OCI-LY7 (cell line): ENCODE results near the gene SMARCA2.

Experiments
- EZH2phosphoT487 ChIP-seq: fragments of 200-600 bp; sonication (generic); IDR thresholded peaks from 2 replicates; pipeline ENCODE4 v1.6.1; 2018; ENCODE audit warnings: low read depth, borderline replicate concordance, mild to moderate bottlenecking, mixed run types, antibody characterized with exemption, low read length, moderate library complexity, mixed read lengths
- TF ChIP-seq, protein P1 (sequence below): fragments of 200-600 bp; sonication (generic); conservative IDR thresholded peaks from 2 replicates; pipeline ENCODE4 v1.5.1; 2014; ENCODE audit warnings: mild to moderate bottlenecking, antibody characterized with exemption, low read length, moderate library complexity, mixed read lengths

DNA sequence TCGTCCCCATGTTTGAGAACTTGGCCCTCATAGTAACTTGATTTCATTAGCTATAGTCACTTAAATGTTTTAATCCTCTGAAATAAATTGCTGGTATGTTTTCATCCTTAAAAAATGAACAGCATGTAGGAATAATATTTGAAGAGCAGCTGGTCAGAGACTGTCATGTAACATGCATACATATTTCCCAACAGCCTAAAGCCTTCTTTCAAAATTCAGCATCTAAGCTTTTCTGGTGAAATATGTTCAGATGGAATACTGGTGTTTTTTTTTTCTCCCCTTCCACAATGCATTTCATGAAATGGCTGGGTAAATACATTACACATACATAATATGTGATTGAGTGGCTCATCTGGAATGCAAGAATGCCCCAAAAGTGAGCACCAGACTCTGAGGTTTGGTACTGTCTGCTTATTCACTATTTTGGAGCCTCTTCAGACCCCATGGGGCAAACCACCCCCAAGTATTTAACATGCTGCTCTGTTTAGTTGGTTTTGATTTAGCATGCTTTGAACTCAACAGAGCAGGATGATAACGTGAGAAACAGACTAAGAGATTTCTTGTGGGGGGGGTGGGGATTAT is 94.0 kb downstream of the SMARCA2 start:
- TF ChIP-seq, protein P1, sequence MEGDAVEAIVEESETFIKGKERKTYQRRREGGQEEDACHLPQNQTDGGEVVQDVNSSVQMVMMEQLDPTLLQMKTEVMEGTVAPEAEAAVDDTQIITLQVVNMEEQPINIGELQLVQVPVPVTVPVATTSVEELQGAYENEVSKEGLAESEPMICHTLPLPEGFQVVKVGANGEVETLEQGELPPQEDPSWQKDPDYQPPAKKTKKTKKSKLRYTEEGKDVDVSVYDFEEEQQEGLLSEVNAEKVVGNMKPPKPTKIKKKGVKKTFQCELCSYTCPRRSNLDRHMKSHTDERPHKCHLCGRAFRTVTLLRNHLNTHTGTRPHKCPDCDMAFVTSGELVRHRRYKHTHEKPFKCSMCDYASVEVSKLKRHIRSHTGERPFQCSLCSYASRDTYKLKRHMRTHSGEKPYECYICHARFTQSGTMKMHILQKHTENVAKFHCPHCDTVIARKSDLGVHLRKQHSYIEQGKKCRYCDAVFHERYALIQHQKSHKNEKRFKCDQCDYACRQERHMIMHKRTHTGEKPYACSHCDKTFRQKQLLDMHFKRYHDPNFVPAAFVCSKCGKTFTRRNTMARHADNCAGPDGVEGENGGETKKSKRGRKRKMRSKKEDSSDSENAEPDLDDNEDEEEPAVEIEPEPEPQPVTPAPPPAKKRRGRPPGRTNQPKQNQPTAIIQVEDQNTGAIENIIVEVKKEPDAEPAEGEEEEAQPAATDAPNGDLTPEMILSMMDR = no peak
- no peak for TF ChIP-seq EZH2phosphoT487
